IgD-negative memory B cell (primary cell): ENCODE results near the gene DCHS1. TPM values are rescaled to one million over a fixed set of nuclear protein-coding genes. Genes with fewer than 3 reads are reported as not detected.

Experiments used
- H3K27ac Mint-ChIP-seq, 3 donors: one replicate each; pipeline ENCODE4 v1.8.0; 2020 to 2022; ENCODE audit warnings: mild to moderate bottlenecking in 3 of 3, mixed read lengths in 3 of 3, moderate library complexity in 1 of 3
- H3K27me3 Mint-ChIP-seq: one replicate; pipeline ENCODE4 v1.8.0; 2021; ENCODE audit warnings: mixed read lengths
- H3K36me3 Mint-ChIP-seq: one replicate; pipeline ENCODE4 v1.8.0; 2020; ENCODE audit warnings: mild to moderate bottlenecking, mixed read lengths
- H3K4me1 Mint-ChIP-seq, 3 donors: one replicate each; pipeline ENCODE4 v1.8.0; 2020 to 2022; ENCODE audit warnings: mixed read lengths in 3 of 3, mild to moderate bottlenecking in 1 of 3
- H3K4me3 Mint-ChIP-seq, 4 donors: one replicate each; pipeline ENCODE4 v1.8.0; 2020 to 2022; ENCODE audit warnings: mild to moderate bottlenecking in 4 of 4, mixed read lengths in 4 of 4, moderate library complexity in 3 of 4
- H3K9me3 Mint-ChIP-seq, 3 donors: one replicate each; pipeline ENCODE4 v1.8.0; 2020 to 2021; ENCODE audit warnings: mixed read lengths in 3 of 3, mild to moderate bottlenecking in 1 of 3
- polyA plus RNA-seq: library from polyadenylated mRNA; unstranded; fragments of 300-500 nt; fragmentation: Illumina TruSeq; gene quantifications from one replicate; pipeline ENCODE4 v1.2.3, GENCODE V29; 2021

DCHS1 gene
- polyA plus RNA-seq, 1 donor from 2014 or later = 0.06 TPM

DNA sequence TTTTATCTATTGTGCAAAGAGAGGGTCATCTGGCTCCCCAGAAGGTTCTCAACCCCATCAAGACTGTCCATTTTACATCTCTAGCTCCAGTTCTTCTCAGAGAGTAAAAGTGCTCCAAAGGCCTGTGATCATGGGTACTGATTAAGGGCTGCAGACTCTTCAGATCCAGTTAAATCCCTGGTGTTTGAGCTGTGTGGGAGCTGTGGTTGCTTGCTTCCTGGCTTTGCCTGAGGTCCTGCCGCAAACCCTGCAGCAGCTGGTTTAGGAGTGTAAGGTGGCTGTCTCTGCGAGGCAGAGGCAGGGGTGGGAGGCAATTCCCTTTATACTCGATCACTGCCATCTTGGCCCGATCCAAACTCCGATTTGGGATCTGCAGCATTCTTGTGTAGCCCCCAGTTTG lies 26.3 kb upstream of the DCHS1 start:
- no peaks in the 10 kb centered on the region for H3K9me3 Mint-ChIP-seq
- peaks cover 14 to 21% (median 16%) of the 10 kb centered on the region in 3 donors for H3K4me1 Mint-ChIP-seq
- H3K27ac Mint-ChIP-seq = peak overlapping the region; percentile 63 to 99 (median 95)
- H3K36me3 Mint-ChIP-seq = no peaks in the 10 kb centered on the region
- peak overlapping the region; percentile 97 to 99 (median 98) for H3K4me3 Mint-ChIP-seq
- no peaks in the 10 kb centered on the region for H3K27me3 Mint-ChIP-seq

DNA sequence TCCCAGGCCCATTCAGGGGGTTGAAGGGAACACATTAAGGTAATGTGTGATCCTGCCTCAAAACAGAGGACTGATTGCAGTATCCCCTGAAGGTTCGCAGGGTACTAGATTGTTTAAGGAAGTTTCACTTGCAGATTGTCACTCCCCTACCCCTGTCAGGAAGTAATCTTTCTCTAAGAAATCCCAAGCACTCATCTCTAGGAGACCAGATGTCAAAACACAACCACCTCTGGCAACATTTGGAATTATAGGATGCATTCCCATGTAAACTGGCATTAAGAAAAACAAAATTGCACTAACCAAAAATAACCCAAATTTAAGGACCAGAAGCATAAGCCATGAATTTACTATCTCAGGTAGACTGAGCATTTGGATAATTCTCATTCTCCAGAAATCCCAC lies 25.9 kb upstream of the DCHS1 start:
- peak overlapping the region; percentile 50 to 97 (median 85) for H3K4me3 Mint-ChIP-seq
- no peaks in the 10 kb centered on the region for H3K27me3 Mint-ChIP-seq
- peak overlapping the region in 2 of 3 donors; percentile 28 to 95 for H3K27ac Mint-ChIP-seq
- H3K4me1 Mint-ChIP-seq = peaks cover 14 to 21% (median 16%) of the 10 kb centered on the region in 3 donors
- H3K9me3 Mint-ChIP-seq = no peaks in the 10 kb centered on the region
- no peaks in the 10 kb centered on the region for H3K36me3 Mint-ChIP-seq

DNA sequence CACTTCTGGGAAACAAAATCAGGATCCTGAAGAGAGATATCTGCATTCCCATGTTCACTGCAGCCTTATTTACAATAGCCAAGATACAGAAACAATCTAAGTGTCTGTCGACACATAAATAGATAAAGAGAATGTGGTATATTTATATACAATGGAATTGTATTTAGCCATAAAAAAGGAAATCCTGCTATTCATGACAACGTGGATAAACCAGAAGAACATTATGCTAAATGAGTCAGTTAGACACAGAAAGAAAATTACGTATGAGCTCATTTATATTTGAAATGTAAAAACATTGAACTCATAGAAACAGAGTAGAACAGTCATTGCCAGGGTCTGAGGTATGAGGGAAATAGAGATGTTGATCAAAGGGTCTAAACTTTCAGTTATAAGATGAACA lies 21.4 kb upstream of the DCHS1 start:
- Mint-ChIP-seq H3K27me3 (no peaks in the 10 kb centered on the region), H3K4me3 (peak overlapping the region in 1 of 4 donors; percentile 41), H3K4me1 (peaks cover 6 to 12% (median 8%) of the 10 kb centered on the region in 3 donors), H3K9me3 (no peaks in the 10 kb centered on the region), H3K27ac (no peak overlapping the region), H3K36me3 (peaks cover 5% of the 10 kb centered on the region)

DNA sequence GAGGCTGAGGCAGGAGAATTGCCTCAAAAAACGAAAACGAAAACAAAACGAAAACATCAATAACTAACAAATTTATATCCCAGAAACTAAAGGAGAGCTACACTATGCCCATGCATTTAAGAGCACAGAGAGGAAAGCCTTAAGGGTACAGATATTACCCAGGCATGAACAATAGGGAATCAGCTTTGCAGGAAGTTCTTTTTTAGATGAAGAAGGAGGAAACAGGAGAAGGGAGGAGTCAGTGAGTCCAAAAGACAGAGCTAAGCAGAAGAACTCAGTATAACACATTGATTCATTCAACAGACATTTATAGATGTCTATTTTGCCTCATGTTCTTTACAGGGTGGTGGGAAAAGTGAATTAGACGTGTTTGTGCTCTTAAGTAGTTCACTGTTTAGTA lies 19.3 kb upstream of the DCHS1 start:
- Mint-ChIP-seq H3K36me3 (peaks cover 5% of the 10 kb centered on the region), H3K4me3 (no peak overlapping the region), H3K4me1 (peaks cover 1 to 4% (median 2%) of the 10 kb centered on the region in 3 donors), H3K9me3 (no peaks in the 10 kb centered on the region), H3K27me3 (no peaks in the 10 kb centered on the region), H3K27ac (no peak overlapping the region)

DNA sequence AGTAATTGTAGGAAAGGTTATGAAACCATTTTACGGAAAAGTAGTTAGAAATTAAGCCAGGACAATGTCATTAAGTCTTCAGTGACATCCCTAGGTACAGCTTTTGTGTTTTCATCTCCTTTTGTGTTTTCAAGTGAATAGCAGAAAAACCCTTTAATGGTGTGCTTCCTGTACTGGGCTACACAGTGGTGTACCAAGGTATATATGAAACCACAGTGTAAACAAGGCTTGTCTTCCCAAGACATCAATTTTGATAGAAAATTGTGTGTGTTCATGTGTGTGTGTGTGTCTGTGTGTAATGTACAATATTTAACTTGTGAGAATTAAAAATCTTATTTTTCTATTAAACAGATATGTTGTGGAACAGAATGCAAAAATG lies 18.6 kb upstream of the DCHS1 start:
- Mint-ChIP-seq H3K27ac (no peak overlapping the region), H3K27me3 (no peaks in the 10 kb centered on the region), H3K4me3 (no peak overlapping the region), H3K36me3 (peaks cover 5% of the 10 kb centered on the region), H3K9me3 (no peaks in the 10 kb centered on the region), H3K4me1 (peaks cover 1 to 4% (median 2%) of the 10 kb centered on the region in 3 donors)

DNA sequence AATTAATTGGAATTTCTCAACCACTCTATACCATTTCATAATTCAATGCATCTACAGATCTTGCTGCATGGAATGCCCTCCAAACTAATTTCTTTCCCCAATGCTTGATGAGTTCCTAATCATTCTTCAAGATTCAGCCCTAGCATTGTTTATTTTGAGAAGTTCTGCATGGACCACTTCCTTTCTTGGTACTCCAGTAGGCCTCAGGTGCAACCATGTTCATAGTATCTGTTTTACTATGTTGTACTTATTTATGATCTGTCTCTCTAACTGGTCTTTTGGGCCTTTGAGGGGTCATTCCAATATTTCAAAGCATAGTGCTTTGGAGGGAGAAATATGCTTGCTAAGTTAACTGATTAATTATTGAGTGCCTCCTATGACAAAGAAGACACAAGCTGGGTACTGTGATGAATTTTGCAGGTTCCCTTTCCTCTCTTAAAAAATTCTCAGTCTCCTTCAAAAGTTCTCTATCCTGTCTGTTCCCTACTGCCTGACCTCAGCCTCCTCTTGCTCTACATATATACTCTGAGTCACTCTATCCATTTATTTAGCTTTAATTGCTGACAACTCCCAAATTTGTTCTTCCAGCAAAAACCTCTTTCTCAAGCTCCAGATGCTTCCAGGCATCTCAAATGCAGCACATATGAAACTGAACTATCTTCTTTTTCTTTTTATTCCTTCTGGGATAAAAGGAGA lies 18.1 kb upstream of the DCHS1 start:
- H3K27me3 Mint-ChIP-seq = no peaks in the 10 kb centered on the region
- peaks cover 5% of the 10 kb centered on the region for H3K36me3 Mint-ChIP-seq
- peak overlapping the region in 1 of 3 donors; percentile 4 for H3K27ac Mint-ChIP-seq
- no peak overlapping the region for H3K4me3 Mint-ChIP-seq
- H3K9me3 Mint-ChIP-seq = no peaks in the 10 kb centered on the region
- peaks cover 1 to 4% (median 2%) of the 10 kb centered on the region in 3 donors for H3K4me1 Mint-ChIP-seq

DNA sequence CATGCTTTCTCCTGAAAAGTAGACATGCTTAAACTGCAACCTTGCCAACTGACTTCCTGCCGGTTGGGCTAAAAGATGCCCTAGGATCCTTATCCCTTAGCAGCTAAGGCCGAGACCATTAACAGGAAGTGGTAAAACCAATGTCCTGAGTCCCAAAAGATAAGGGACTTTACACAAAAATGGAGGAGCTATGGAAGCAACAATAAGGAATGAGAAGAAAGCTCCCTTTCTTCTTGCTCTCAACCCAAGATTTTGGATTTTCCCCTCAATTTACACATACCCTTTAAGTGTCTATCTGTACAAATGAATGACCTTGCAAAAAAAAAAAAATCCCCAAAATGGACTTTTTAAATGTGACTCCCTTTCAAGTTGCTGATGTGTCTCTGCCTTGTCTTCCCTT lies 16.4 kb upstream of the DCHS1 start:
- Mint-ChIP-seq H3K36me3 (peaks cover 5% of the 10 kb centered on the region), H3K27ac (no peak overlapping the region), H3K27me3 (no peaks in the 10 kb centered on the region), H3K9me3 (no peaks in the 10 kb centered on the region), H3K4me3 (no peak overlapping the region), H3K4me1 (peaks cover 0 to 10% (median 6%) of the 10 kb centered on the region in 3 donors)

DNA sequence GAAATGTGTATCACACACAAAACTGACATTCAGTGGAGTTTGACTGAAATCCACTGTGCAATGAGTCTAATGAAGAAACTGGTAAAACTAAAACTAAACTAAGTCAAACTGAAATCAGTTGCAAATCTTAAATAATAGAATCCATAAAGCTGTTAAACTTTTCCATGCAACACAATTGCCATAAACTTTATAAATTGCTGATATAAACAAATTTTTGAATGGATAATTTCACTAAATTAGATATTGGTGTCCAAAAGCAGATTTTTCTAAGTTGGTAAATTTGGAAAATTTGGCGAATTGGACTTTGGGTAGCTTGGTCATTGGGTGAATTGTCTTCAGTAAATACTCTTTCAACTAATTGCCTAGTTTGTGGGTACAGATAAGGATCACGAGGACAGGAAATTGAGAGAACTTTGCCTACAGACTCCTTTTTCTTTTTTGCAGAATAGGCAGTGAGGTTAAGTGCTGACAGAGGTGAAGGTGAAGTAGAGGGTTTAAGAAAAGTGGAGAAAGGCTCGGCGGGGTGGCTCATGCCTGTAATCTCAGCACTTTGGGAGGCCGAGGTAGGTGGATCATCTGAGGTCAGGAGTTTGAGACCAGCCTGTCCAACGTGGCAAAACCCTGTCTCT lies 14.7 kb upstream of the DCHS1 start:
- no peak overlapping the region for H3K27ac Mint-ChIP-seq
- peaks cover 0 to 10% (median 6%) of the 10 kb centered on the region in 3 donors for H3K4me1 Mint-ChIP-seq
- H3K4me3 Mint-ChIP-seq = no peak overlapping the region
- no peaks in the 10 kb centered on the region for H3K27me3 Mint-ChIP-seq
- peaks cover 5% of the 10 kb centered on the region for H3K36me3 Mint-ChIP-seq
- no peaks in the 10 kb centered on the region for H3K9me3 Mint-ChIP-seq

DNA sequence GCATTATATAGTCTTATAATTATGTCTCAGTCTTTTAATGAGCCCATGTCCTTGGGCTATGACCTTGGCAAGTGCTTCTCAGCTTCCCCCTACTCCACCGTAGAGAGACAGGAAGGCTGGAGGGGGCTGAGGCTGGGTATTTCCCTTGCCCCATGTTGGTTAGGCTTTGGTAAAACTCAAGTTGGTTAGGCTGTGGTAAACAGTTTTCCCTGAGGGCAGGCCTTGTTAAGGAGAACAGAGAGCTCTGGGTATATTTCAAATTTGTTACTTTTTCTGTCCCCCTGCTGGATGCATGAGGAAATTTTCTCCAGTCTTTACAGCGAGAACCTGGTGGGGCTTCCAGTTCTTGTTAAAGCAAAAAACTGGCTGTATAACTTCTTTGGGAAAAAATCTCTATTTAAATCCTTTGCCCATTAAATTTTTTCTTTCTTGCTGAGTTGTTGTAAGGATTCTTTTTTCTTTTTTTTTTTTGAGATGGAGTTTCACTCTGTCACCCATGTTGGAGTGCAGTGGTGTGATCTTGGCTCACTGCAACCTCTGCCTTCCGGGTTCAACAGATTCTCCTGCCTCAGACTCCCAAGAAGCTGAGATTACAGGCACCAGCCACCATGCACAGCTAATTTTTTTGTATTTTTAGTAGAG lies 12.2 kb upstream of the DCHS1 start:
- no peak overlapping the region for H3K4me3 Mint-ChIP-seq
- peaks cover 0 to 10% (median 6%) of the 10 kb centered on the region in 3 donors for H3K4me1 Mint-ChIP-seq
- H3K36me3 Mint-ChIP-seq = peaks cover 4% of the 10 kb centered on the region
- peak overlapping the region in 1 of 3 donors; percentile 21 for H3K27ac Mint-ChIP-seq
- H3K9me3 Mint-ChIP-seq = no peaks in the 10 kb centered on the region
- no peaks in the 10 kb centered on the region for H3K27me3 Mint-ChIP-seq

DNA sequence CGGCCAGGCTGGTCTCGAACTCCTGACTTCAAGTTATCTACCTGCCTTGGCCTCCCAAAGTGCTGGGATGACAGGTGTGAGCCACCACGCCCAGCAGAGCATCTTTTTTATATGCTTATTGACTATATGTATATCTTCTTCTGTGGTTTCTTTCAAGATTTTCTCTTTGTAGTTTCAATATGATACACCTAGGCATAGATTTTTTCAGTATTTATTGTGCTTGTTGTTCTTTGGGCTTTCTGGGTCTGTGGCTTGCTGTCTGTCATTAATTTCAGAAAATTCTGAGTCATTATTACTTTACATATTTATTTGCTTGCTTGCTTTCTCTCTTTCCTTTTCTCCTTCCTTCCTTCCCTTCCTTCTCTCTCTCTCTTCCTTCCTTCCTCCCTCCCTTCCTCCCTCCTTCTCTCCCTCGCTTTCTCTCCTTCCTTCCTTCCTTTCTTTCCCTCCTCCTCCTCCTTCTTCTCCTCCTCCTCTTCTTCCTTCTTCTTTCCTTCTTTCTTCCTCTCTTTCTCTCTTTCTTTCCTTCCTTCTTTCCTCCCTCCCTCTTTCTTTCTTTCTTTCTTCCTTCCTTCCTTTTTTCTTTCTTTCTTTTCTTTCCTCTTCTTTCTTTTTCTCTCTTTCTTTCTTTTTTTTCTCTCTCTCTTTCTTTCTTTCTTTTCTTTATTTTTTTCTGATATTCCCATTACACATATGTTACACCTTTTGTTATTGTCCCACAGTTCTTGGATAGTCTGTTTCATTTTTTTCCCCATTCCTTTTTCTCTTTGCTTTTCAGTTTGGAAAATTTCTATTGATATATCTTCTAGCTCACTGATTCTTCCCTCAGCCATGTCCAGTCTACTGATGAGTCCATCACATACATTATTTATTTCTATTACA lies 10.9 kb upstream of the DCHS1 start:
- H3K9me3 Mint-ChIP-seq = no peaks in the 10 kb centered on the region
- H3K4me1 Mint-ChIP-seq = peaks cover 0 to 8% (median 4%) of the 10 kb centered on the region in 3 donors
- no peaks in the 10 kb centered on the region for H3K36me3 Mint-ChIP-seq
- H3K27ac Mint-ChIP-seq = peak overlapping the region in 1 of 3 donors; percentile 5
- no peaks in the 10 kb centered on the region for H3K27me3 Mint-ChIP-seq
- no peak overlapping the region for H3K4me3 Mint-ChIP-seq

DNA sequence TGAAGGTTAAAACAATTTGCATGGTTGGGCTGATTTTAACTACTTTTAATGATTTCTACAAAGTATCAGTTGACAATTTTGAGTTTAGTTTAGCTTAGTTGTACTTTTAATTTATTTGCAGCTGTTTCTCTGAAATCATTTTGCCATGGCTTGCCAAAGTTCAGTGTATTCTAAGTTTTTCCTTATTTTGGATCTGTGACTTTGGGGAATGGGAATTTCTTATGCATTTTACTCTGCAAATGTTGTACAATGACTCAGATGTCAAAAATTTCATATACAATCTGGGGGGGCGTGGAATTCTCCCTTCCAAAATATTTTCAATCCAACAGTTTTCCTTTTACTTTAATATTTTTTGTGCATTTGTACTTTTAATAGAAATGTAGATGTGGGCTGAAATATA lies 8.9 kb upstream of the DCHS1 start:
- Mint-ChIP-seq H3K27ac (no peak overlapping the region), H3K27me3 (no peaks in the 10 kb centered on the region), H3K9me3 (no peaks in the 10 kb centered on the region), H3K4me3 (no peak overlapping the region), H3K4me1 (peaks cover 0 to 8% (median 4%) of the 10 kb centered on the region in 3 donors), H3K36me3 (no peaks in the 10 kb centered on the region)

DNA sequence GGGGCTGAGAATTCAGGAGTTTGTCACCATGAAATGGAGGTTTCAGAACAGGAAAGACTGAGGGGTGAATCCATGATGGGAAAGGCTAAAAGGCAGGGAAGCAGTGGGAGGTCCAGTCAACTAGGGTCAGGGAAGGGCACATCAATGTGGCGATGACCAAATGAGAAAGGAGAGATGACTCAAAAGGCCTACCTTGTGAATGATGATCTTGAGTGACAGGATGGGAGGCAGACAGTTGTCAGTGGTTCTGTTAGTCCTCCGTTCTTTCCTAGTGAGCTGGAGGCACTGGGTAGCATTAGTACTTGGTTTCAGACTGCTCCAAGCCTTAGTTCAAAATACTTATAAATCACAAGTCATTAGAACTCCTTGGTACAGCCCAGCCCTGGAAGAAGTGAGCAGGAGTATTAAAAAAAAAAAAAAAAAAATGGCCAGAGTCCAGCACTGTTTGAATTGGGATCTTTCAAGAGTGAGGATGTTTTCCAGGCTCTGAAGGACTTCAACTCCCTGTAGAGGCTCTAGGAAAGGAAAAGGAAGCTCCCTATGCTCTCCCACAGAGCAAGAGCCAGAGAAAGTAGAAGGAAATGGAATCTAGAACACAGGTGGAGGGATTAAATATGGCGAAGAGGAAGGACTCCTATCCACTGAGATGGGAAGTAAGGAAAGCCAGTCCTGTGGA lies 8.3 kb upstream of the DCHS1 start:
- no peaks in the 10 kb centered on the region for H3K36me3 Mint-ChIP-seq
- H3K27ac Mint-ChIP-seq = peak overlapping the region in 1 of 3 donors; percentile 83
- peak overlapping the region in 1 of 4 donors; percentile 12 for H3K4me3 Mint-ChIP-seq
- no peaks in the 10 kb centered on the region for H3K27me3 Mint-ChIP-seq
- peaks cover 0 to 8% (median 4%) of the 10 kb centered on the region in 3 donors for H3K4me1 Mint-ChIP-seq
- H3K9me3 Mint-ChIP-seq = no peaks in the 10 kb centered on the region

DNA sequence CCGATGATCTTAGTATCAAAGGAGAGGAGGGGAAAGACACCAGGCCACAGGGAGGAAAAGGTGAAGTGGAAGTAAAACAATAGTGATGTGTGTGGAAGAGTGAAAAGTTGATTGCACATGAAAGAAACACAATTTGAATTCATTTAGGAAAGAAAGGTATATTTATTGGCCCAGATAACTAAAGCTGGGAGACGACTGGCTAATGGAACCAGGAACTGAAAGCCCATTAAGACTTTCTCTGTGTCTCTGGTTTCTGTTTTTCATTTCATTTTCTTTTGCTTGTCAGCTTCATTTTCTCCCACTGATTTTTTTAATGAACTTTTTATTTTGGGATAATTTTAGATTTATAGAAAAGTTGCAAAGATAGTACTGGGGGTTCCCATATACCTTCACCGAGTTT lies 5.1 kb upstream of the DCHS1 start:
- H3K4me3 Mint-ChIP-seq = no peak overlapping the region
- H3K4me1 Mint-ChIP-seq = no peaks in the 10 kb centered on the region
- H3K36me3 Mint-ChIP-seq = no peaks in the 10 kb centered on the region
- H3K9me3 Mint-ChIP-seq = no peaks in the 10 kb centered on the region
- H3K27me3 Mint-ChIP-seq = peaks cover 13% of the 10 kb centered on the region
- H3K27ac Mint-ChIP-seq = no peak overlapping the region

DNA sequence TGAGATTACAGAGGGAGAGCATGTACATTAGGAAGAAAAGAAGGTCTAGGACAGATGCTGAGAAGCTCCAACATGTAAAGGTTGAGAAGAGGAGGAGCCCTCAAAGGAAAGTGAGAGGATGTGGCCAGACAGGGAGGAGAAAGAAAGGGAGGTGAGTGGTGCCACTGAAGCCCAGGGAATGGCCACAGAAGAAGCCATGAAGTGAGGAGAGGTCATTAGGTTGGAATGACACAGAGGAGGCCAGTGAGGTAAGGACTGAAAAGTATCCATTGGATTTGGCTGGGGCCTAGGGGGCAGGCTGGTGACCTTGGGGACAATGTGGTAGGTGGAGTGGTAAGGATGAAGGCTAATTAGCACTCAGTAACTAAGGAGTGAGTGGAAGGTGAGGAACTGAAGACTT lies 3.0 kb upstream of the DCHS1 start:
- Mint-ChIP-seq H3K4me1 (no peaks in the 10 kb centered on the region), H3K4me3 (no peak overlapping the region), H3K27me3 (peaks cover 13% of the 10 kb centered on the region), H3K9me3 (no peaks in the 10 kb centered on the region), H3K36me3 (no peaks in the 10 kb centered on the region), H3K27ac (no peak overlapping the region)
